RWPE1 (cell line): ENCODE measurements around the gene HIRA.

Source experiments
- CTCF ChIA-PET: fragments of 350-600 bp; sonication (Branson Sonifier 250); formaldehyde crosslinking; extraction: SDS; loops from one replicate; lab custom pipeline; 2021; lab: Yijun Ruan, JAX
- POLR2A ChIA-PET: fragments of 400-600 bp; formaldehyde crosslinking; extraction: SDS; loops from one replicate; lab custom pipeline; 2020; ENCODE audit warnings: antibody characterized with exemption; ENCODE audit not compliant: low non-redundant PET; lab: Yijun Ruan, JAX
- DNase-seq: peaks from one replicate; pipeline ENCODE4 v3.0.0; 2012; ENCODE audit warnings: low spot score
- H3K27ac ChIP-seq: fragments of 450-650 bp; 2 replicates; pipeline ENCODE4 v1.5.1; 2017
- TF ChIP-seq, protein P1 (sequence below): fragments of 450-650 bp; conservative IDR thresholded peaks from 2 replicates; pipeline ENCODE4 v1.5.1; 2017; ENCODE audit warnings: low read depth, mild to moderate bottlenecking

HIRA gene

DNA sequence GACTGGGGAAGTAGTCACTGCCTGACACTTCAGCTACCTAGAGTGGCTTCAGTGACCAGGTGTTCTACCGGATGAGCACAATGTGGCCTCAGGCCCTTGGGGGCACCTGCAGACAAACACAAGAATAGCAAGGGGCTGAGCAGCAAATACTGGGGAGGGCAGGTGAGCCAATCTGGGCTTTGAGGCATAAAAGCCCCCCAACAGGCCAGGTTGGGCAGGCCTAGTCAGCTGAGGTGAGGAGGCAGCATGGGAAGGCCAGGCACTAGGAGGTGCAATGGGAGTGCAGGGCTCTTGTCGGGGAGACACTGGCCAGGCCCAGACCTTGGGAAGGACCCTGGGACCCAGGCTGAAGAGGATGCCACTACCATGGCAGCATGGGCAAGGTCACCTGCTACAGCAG, 38.5 kb upstream of the HIRA start:
- DNase-seq, result no peak
- CTCF ChIA-PET, result no interaction called here
- H3K27ac ChIP-seq, result no peak overlapping the region
- TF ChIP-seq, protein P1, sequence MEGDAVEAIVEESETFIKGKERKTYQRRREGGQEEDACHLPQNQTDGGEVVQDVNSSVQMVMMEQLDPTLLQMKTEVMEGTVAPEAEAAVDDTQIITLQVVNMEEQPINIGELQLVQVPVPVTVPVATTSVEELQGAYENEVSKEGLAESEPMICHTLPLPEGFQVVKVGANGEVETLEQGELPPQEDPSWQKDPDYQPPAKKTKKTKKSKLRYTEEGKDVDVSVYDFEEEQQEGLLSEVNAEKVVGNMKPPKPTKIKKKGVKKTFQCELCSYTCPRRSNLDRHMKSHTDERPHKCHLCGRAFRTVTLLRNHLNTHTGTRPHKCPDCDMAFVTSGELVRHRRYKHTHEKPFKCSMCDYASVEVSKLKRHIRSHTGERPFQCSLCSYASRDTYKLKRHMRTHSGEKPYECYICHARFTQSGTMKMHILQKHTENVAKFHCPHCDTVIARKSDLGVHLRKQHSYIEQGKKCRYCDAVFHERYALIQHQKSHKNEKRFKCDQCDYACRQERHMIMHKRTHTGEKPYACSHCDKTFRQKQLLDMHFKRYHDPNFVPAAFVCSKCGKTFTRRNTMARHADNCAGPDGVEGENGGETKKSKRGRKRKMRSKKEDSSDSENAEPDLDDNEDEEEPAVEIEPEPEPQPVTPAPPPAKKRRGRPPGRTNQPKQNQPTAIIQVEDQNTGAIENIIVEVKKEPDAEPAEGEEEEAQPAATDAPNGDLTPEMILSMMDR, result no peak
- POLR2A ChIA-PET, result no interaction called here

DNA sequence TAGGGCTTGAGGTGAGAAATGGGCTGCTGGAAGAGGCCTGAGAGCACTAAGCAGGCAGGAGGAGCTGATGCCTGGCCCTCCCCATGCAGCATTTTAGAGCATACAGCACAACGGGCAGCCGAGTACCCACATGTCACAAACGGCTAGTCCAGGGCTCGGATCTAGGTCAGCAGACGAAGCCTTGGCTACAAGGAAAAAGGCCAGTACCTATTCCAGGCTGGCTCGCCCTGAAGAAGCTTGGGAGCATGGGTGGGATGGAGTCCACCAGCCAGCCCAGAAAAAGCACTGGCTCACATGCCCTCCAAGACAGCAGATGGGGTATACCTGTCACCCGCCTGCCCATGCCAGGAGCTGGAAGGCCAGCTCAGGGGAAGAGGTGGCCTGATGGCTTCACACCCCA, 37.9 kb upstream of the HIRA start:
- no peak overlapping the region for H3K27ac ChIP-seq
- no peak for DNase-seq
- TF ChIP-seq, protein P1, result no peak
- CTCF ChIA-PET, result no interaction called here
- POLR2A ChIA-PET, result no interaction called here

- ChIA-PET POLR2A (no interaction called here), CTCF (no interaction called here)
- TF ChIP-seq, protein P1, result no peak
- DNase-seq, result no peak
- H3K27ac ChIP-seq, result no peak overlapping the region
Measured at GRCh38 chr22:19467912-19468311, 36.4 kb upstream of the HIRA start.

- POLR2A ChIA-PET, result no interaction called here
Measured at GRCh38 chr22:19466848-19467752, 35.6 kb upstream of the HIRA start.

DNA sequence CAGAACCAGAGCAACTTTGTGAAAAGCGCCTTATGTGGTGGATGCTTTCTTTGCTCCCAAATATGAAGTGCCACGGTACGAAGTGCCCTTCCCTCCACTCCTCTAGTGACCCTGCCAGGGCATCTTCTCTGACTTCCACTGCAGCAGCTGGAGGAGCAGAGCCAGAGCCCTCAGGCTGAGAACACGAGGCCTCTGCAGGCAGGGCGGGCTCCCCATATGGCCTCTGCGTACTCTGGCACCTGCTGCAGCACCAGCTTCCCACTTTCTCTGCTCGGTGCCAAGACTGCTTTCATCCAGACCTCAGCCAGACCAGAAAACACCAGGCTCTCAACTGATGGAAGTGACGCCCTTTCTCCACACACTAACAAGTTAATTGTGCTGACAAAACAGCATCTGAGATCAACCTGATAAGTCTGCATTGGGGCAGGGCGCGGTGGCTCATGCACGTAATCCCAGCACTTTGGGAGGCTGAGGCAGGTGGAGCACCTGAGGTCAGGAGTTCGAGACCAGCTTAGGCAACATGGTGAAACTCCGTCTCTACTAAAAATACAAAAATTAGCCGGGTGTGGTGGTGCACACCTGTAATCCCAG, 34.7 kb upstream of the HIRA start:
- no peak for DNase-seq
- no peak overlapping the region for H3K27ac ChIP-seq
- CTCF ChIA-PET, result no interaction called here
- TF ChIP-seq, protein P1, result no peak
- POLR2A ChIA-PET, result no interaction called here

More at GRCh38 chr22:19466848-19467752, 35.6 kb upstream of the HIRA start:
- no peak overlapping the region for H3K27ac ChIP-seq
- TF ChIP-seq, protein P1, result no peak
- CTCF ChIA-PET, result interaction anchor here (0.6 kb wide), 1 partner anchor 163 kb away, joined by 4 read pairs; no protein-coding TSS in a partner anchor
- no peak for DNase-seq

DNA sequence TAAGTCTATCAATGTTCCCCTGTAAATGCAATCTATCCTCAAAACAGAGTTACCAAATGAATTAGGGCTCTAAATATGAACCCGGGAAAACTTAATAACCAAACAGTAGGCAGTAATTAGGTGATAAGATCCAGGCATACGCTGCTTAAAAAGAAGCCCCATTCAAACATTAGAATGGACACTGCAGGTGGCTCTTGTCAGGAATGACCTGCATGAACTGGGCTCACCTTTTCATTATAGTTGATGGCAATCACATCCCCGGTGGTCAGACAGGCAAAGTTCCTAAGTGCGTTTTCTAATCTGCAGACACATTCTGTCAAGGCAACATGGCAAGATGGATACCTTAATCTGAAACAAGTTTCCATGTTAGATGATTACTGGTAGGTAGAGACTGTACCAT, 33.4 kb upstream of the HIRA start:
- H3K27ac ChIP-seq, result no peak overlapping the region
- TF ChIP-seq, protein P1, result no peak
- CTCF ChIA-PET, result no interaction called here
- POLR2A ChIA-PET, result no interaction called here
- DNase-seq, result no peak
